Panc1 (cell line): Measurements from ENCODE around the gene MAML3. TPM values are rescaled to one million over a fixed set of nuclear protein-coding genes. Genes with fewer than 3 reads are reported as not detected.
A peak's percentile ranks its signal among the peaks of the same experiment; 100 is the strongest.

Experiments used
- ATAC-seq: fragments of 200-7000 bp; cut with Tn5 transposase; 2 replicates; pipeline ENCODE4 v1.9.1; 2020; ENCODE audit warnings: mild to moderate bottlenecking, moderate library complexity
- BruUV-seq: library from RNA; stranded (reverse); fragments of 400-500 nt; replicated peaks from 2 replicates; lab custom pipeline; 2021; lab: Mats Ljungman, UMichigan
- CTCF ChIA-PET: fragments of 300-600 bp; sonication (Branson Sonifier 250); formaldehyde crosslinking; loops from one replicate; lab custom pipeline; 2022; ENCODE audit warnings: antibody characterized with exemption; lab: Charles Lee
- POLR2A ChIA-PET: fragments of 300-600 bp; sonication (Branson Sonifier 250); formaldehyde crosslinking; loops from one replicate; lab custom pipeline; 2022; ENCODE audit warnings: antibody characterized with exemption; lab: Charles Lee
- DNase-seq: peaks from one replicate; pipeline ENCODE4 v3.0.0-alpha.2; 2010; ENCODE audit warnings: low read depth, low spot score
- H3K27ac ChIP-seq: 2 replicates; pipeline ENCODE4 v1.5.1; 2011; ENCODE audit warnings: mild to moderate bottlenecking, low read length, inconsistent platforms
- H3K27me3 ChIP-seq: fragments of 200-500 bp; sonication (Bioruptor generic); 2 replicates; pipeline ENCODE4 v1.6.0; 2014; ENCODE audit warnings: low read length, inconsistent platforms; ENCODE audit not compliant: control insufficient read depth, insufficient read depth
- H3K36me3 ChIP-seq: fragments of 200-500 bp; sonication (Bioruptor generic); 2 replicates; pipeline ENCODE4 v1.5.1; 2014; ENCODE audit warnings: inconsistent platforms, mild to moderate bottlenecking, low read length, moderate library complexity; ENCODE audit not compliant: control insufficient read depth, insufficient read depth
- H3K4me1 ChIP-seq: 2 replicates; pipeline ENCODE4 v1.5.1; 2011; ENCODE audit warnings: inconsistent platforms, mild to moderate bottlenecking, low read length, moderate library complexity; ENCODE audit not compliant: control insufficient read depth, insufficient read depth
- H3K4me3 ChIP-seq, 2 experiments: 2 replicates each; pipeline ENCODE4 v1.5.1; 2011 to 2012; ENCODE audit warnings: low read depth in 2 of 2, low read length in 2 of 2, mild to moderate bottlenecking in 2 of 2, inconsistent platforms in 1 of 2, moderate library complexity in 1 of 2
- H3K9me3 ChIP-seq: fragments of 200-500 bp; sonication (Bioruptor generic); 2 replicates; pipeline ENCODE4 v1.5.1; 2014; ENCODE audit warnings: low read depth, mild to moderate bottlenecking, inconsistent platforms, low read length, moderate library complexity; ENCODE audit not compliant: control insufficient read depth, insufficient read depth
- CTCF ChIP-seq: fragments of 450-650 bp; IDR thresholded peaks from 2 replicates; pipeline ENCODE4 v1.5.1; 2017; ENCODE audit warnings: mild to moderate bottlenecking
- POLR2AphosphoS5 ChIP-seq: IDR thresholded peaks from 2 replicates; pipeline ENCODE4 v1.6.1; 2012; ENCODE audit warnings: mild to moderate bottlenecking, low read depth, low read length, moderate library complexity
- REST ChIP-seq, 2 experiments: IDR thresholded peaks; 2 replicates each; pipeline ENCODE4 v1.6.1; 2011 to 2012; ENCODE audit warnings: low read depth in 2 of 2, control low read depth in 1 of 2, low read length in 1 of 2, mild to moderate bottlenecking in 1 of 2, moderate library complexity in 1 of 2; ENCODE audit not compliant: insufficient read depth in 1 of 2
- SIN3A ChIP-seq: IDR thresholded peaks from 2 replicates; pipeline ENCODE4 v1.6.1; 2012; ENCODE audit warnings: low read depth, mild to moderate bottlenecking, low read length, moderate library complexity, borderline replicate concordance; ENCODE audit not compliant: insufficient read depth
- TCF7L2 ChIP-seq: IDR thresholded peaks from 2 replicates; pipeline ENCODE4 v1.6.1; 2011; ENCODE audit warnings: mild to moderate bottlenecking, low read depth, low read length, inconsistent platforms
- in situ Hi-C: cut with HindIII; loops from 2 replicates; pipeline ENCODE4 v1.10.0; 2016; ENCODE audit warnings: low sequenced_read_pairs, low pct_unique_long_range_greater_than_20kb
- intact Hi-C: fragments of 100-400 bp; cut with micrococcal nuclease; formaldehyde crosslinking; loops from one replicate; pipeline ENCODE4 v1.10.0; 2022; ENCODE audit not compliant: unreplicated experiment
- total RNA-seq: library from RNA; stranded (reverse); gene quantifications from one replicate; pipeline ENCODE4 v1.2.1, GENCODE V29; 2021; ENCODE audit not compliant: unreplicated experiment

MAML3 gene
- total RNA-seq, 1 experiment from 2014 or later: 7.7 TPM

- BruUV-seq: no TSS peak
- in situ Hi-C loops (no loop called here), intact Hi-C loops (no loop called here)
- ChIA-PET CTCF (no interaction called here), POLR2A (no interaction called here)
- DNase-seq: no peak
- no peaks in the 10 kb centered on the region for H3K27me3 ChIP-seq
- no peak for ATAC-seq
- no peak overlapping the region for H3K4me3 ChIP-seq
- H3K9me3 ChIP-seq: no peaks in the 10 kb centered on the region
- H3K4me1 ChIP-seq: peaks cover 28% of the 10 kb centered on the region
- no peak overlapping the region for H3K27ac ChIP-seq
- TF ChIP-seq POLR2AphosphoS5 (no peak), SIN3A (no peak), TCF7L2 (no peak), REST (IDR thresholded peaks at IDR 0.05; ENCODE audit: insufficient read depth in 1 of 2, low read depth in 2 of 2, low read length in 1 of 2) (no peak)
- no peaks in the 10 kb centered on the region for H3K36me3 ChIP-seq
Observed at GRCh38 chr4:140042634-140043033, 111.3 kb downstream of the MAML3 start.

- H3K4me3 ChIP-seq: no peak overlapping the region; a peak in 1 of 4 replicates
- DNase-seq (no peak), ATAC-seq (peak; percentile 59)
- peak overlapping the region; percentile 94 for H3K27ac ChIP-seq
- H3K27me3 ChIP-seq: no peaks in the 10 kb centered on the region
- H3K4me1 ChIP-seq: peaks cover 32% of the 10 kb centered on the region
- BruUV-seq: no TSS peak
- intact Hi-C loops (no loop called here), in situ Hi-C loops (no loop called here)
- ChIA-PET CTCF (no interaction called here), POLR2A (interaction anchor here (1.2 kb wide), 1 partner anchor 47 kb away, joined by 15 read pairs; no protein-coding TSS in a partner anchor)
- no peaks in the 10 kb centered on the region for H3K36me3 ChIP-seq
- H3K9me3 ChIP-seq: no peaks in the 10 kb centered on the region
- 0 out of 2 replicates have a peak, but pooled peaks have one; percentile 38 for TF ChIP-seq TCF7L2
- TF ChIP-seq SIN3A: no peak
Observed at GRCh38 chr4:140038031-140038533, 115.9 kb downstream of the MAML3 start.

GRCh38 chr4:140037353-140038030, 116.5 kb downstream of the MAML3 start:
- Histone ChIP-seq H3K27me3 (no peaks in the 10 kb centered on the region), H3K4me3 (no peak overlapping the region; a peak in 1 of 4 replicates), H3K27ac (peak overlapping the region; percentile 94), H3K4me1 (peaks cover 32% of the 10 kb centered on the region), H3K9me3 (no peaks in the 10 kb centered on the region), H3K36me3 (no peaks in the 10 kb centered on the region)
- peak; percentile 82 for DNase-seq
- intact Hi-C loops: no loop called here
- CTCF ChIA-PET: interaction anchor here (0.8 kb wide), 1 partner anchor 216 kb away, joined by 8 read pairs; no protein-coding TSS in a partner anchor
- peak; percentile 63 for TF ChIP-seq POLR2AphosphoS5
- no peak for TF ChIP-seq CTCF
- TF ChIP-seq TCF7L2: peak; percentile 79
- 0 out of 4 replicates have a peak, but pooled peaks of 1 of the 2 experiments have one; percentile 28 for TF ChIP-seq REST (IDR thresholded peaks at IDR 0.05; ENCODE audit: insufficient read depth in 1 of 2, low read depth in 2 of 2, low read length in 1 of 2)
- no peak for TF ChIP-seq SIN3A
- in situ Hi-C loops: no loop called here
- ATAC-seq: peak; percentile 97
- no TSS peak for BruUV-seq
- POLR2A ChIA-PET: interaction anchor here (1.2 kb wide), 1 partner anchor 48 kb away, joined by 15 read pairs; no protein-coding TSS in a partner anchor
